Gastrocnemius medialis (tissue), 4 donors: ENCODE results near the gene MAMDC4.
"Not testable (repeated sequence)": the region's sequence is repeated elsewhere in the genome, so short reads cannot be mapped to it uniquely, and the experiment has no call there.

Experiments used
- POLR2A ChIP-seq, 2 donors: fragments of 450-650 bp; IDR thresholded peaks; one replicate each; pipeline ENCODE4 v1.6.1; 2017; ENCODE audit warnings: antibody characterized with exemption in 2 of 2, mild to moderate bottlenecking in 2 of 2, moderate library complexity in 2 of 2
- TF ChIP-seq, protein P1 (sequence below), 5 experiments: fragments of 450-650 bp in 3 of 5; fragments of 200-600 bp in 2 of 5; sonication (generic) in 2 of 5; IDR thresholded peaks in 4 of 5; conservative IDR thresholded peaks in 1 of 5; 1 replicate in 4 of 5; 2 replicates in 1 of 5; pipeline ENCODE4 v1.5.1; 2016 to 2019; ENCODE audit warnings: antibody characterized with exemption in 5 of 5, mild to moderate bottlenecking in 3 of 5, moderate library complexity in 3 of 5

DNA sequence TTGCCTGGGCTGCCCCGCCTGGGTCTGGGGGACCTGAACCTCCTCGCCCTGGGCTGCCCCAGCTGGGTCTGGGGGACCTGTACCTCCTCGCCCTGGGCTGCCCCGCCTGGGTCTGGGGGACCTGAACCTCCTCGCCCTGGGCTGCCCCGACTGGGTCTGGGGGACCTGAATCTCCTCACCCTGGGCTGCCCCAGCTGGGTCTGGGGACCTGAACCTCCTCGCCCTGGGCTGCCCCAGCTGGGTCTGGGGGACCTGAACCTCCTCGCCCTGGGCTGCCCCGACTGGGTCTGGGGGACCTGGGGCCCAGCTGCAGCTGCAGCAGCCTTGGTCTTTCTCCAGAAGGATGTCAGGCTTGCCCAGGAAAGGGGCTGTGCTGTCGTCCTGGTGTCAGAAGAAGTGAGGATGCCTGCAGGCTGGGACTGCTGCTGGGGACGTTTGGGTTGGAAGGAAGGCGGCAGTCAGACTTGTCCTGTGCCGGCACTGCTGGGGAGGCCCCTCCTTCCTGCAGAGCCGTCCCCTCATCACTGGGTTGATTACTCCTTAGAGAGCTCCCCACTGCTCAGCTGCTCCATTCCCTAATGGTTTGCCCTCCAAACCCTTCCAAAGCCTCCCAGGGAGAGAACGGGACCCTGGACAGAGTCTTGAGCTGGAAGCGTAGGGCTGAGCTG, 18.6 kb upstream of the MAMDC4 start:
- TF ChIP-seq, protein P1, sequence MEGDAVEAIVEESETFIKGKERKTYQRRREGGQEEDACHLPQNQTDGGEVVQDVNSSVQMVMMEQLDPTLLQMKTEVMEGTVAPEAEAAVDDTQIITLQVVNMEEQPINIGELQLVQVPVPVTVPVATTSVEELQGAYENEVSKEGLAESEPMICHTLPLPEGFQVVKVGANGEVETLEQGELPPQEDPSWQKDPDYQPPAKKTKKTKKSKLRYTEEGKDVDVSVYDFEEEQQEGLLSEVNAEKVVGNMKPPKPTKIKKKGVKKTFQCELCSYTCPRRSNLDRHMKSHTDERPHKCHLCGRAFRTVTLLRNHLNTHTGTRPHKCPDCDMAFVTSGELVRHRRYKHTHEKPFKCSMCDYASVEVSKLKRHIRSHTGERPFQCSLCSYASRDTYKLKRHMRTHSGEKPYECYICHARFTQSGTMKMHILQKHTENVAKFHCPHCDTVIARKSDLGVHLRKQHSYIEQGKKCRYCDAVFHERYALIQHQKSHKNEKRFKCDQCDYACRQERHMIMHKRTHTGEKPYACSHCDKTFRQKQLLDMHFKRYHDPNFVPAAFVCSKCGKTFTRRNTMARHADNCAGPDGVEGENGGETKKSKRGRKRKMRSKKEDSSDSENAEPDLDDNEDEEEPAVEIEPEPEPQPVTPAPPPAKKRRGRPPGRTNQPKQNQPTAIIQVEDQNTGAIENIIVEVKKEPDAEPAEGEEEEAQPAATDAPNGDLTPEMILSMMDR (IDR thresholded peaks at IDR 0.05 in 4 of 5, conservative IDR thresholded peaks at IDR 0.05 in 1 of 5): not testable (repeated sequence)
- TF ChIP-seq POLR2A (IDR thresholded peaks at IDR 0.05): not testable (repeated sequence)
